HG03442 (cell line): ENCODE measurements around the gene CHSY1.
A peak's percentile ranks its signal among the peaks of the same experiment; 100 is the strongest.

Experiments used
- ATAC-seq: cut with Tn5 transposase; IDR thresholded peaks from one replicate; pipeline ENCODE4 v1.9.1; 2021; ENCODE audit warnings: mild to moderate bottlenecking, moderate library complexity; ENCODE audit not compliant: unreplicated experiment

Gene CHSY1

DNA sequence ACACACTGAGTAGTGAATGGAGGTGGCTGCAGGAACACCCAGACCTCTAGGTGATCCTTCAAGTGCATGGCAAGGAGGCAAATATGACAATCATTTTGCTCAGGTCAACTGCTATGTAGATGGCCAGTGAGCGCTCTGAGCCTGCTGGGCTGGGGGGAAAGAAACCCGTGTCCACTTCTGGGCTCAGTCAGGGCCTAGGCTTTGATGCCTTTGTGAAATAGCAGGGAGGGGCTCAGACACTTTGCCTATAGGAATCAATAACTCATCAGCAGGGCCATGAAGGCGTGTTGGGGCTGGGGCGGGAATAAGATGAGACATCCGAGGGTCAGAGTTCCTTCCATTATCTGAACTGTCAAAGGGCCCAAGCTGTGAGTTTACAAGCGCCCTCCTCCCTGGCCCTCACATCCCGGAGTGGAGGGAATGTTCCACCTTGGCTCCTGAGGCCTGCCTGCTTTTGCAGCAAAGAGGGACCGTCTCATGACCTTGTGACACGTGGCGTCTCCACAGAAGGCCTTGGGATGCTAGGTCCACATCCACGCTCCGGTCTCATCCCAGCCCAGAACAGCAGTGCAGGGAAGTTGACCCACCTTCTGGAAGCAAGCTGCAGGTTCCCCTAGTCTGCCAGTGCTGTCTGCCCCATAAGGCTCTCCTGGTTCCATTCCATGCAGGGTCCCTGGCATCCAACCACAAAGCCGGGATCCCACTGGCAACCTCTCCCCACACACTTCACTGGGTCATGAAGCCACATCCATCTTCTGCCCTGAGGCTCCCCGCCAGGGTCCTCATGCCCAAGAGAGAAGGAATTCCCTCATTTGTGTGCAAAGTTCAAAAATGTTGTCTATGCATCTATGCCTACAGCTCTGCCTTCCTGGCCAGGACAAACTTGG, 78.4 kb downstream of the CHSY1 start:
- no peak for ATAC-seq

DNA sequence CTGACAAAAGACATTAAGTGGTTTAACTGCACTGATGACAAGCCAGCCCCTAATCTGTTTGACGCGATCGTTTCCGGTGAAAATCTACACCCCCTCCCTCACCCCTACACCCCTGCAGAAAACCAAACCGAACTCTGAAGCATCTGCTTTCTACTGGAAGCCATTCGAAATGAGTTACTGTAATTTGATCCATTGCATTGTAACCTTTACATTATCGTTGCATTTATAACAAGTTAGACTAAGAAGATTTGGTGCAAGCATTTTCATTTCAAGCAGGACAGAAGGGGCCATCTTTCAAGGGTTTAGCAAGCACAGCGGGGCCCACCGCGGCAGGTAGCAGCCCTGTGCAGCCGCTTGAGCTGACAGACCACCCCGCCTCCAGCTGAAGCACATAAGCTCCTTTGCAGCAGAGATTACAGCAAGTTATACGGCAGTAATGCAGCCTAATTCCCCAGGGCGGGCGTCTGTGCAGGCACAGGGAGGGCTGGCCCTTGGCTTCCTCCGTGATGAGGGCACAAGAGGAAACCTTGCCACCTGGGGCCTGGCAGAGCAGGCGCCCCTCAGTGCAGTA, 79.3 kb downstream of the CHSY1 start:
- ATAC-seq: no peak

DNA sequence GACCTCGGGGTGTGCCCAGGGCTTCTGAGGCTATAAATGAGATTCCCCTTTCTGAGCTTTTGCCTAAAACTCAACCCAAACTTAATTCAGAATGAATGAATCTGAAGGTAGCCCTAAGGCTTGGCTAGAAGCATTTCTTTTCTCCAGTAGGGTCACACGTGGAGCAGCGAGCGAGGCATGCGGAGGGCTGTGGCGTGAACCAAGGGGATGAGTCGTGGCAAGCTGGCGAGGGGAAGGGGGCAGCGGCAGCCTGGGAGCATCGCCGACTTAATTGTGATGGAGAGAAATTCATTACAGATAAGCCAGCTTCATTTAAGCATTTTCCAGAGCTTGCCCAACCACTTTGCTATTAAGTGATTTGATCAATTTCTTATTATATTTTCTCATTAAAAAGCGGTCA, 79.9 kb downstream of the CHSY1 start:
- no peak for ATAC-seq

DNA sequence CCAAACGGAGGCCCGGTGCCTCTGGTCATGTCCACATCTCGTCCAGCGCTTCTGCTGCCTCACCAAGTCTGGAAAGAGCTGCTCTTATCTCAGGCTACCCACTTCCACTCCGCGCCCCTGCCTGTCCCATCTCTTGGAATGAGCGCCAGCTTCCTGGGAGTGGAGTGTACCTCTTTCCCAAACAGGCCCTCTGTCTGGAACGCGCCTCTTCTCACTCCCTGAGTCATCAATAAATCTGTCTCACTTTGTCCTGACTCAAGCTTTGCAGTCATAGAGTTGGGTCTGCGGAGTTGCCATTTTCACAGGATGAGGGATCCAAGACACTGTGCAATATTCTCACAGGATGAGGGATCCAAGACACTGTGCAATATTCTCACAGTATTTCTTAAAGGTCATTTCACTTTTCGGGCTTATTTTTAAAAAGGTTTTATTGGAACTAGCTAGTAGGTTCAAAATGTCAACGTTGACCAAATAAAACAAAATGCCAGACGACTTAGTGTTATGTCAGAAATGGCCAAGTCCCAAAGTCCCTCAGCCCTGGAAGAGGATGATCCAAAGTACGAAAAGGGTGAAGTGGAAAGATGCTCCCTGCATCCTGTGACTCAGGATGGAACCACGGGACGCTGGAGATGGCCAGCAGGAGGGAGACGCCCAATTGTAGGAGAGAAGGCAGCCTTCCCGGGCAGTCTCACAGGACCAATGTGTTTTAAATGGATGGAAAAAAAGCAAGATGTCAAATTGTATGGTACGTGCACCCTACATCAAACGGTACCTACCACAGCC, 81.1 kb downstream of the CHSY1 start:
- no peak for ATAC-seq

DNA sequence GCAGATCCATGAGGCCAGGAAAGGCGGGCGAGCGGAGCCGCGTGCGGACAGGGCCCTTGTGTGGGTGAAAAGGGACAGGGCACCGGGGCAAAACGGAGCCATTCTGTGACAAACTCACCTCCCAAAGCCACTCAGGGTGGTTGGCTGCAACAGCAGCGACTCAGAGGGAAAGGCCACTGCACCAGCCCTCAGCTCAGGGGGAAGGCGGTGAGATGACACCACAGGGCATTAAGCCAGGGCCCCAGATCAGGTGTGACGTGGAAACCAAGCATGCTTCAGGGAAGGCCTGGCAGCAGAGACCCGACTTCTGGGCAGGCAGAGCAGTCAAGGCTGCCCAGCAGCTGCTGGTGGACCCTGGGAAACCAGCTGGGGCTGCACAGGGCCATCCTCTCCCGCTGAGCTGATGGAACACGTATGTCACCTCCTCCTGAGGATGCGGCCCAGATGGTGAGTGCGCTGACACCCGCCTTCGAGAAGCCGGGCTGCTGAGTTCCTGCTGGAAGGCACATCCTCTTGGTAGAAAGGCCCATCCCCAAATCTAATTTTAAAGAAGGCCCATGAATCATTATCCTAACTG, 82.3 kb downstream of the CHSY1 start:
- ATAC-seq: no peak

DNA sequence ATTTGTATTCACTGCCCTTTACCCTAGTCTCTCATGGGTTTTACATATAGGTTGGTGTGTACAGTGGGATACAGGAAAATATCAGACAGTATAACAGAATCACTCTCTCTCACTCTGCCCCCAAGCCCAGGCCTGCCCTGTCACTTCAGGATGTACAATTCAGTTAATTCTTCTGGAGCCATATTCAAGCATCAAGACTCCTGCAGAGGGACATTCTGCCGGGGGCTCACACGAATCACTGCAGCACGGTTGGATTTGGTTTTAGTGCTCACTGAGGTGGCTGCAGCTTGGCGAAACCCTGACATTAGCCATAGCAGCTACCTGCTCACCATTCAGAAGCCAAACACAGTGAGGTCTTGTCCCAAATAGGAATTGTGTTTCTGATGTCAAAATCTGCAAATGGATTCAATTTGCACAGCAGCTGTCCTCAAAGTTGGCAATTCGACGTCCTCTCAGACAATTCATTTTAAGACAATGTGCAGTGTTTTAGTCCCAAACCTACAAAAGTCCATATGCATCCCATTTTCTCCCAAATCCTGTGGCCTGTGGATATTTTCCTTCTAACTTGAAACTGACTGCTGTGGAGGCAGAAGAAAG, 82.9 kb downstream of the CHSY1 start:
- ATAC-seq: no peak

DNA sequence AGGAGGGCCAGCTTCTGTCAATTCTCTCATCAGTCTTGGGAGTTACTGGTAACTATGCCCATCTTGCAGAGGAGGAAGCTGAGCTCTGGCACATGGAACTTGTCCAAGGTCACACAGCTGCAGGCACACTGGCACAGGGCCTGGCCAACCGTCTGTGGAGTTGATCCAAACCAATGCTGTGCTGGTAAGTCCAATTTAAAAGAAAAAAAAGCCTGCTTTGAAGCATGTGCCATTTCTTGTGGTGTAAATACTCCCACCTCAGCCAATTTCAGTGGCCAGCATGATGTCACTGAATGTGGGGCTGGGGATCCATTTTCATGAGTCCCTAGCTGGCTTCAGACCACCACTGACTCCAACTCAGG, 83.4 kb downstream of the CHSY1 start:
- ATAC-seq: peak; percentile 10

DNA sequence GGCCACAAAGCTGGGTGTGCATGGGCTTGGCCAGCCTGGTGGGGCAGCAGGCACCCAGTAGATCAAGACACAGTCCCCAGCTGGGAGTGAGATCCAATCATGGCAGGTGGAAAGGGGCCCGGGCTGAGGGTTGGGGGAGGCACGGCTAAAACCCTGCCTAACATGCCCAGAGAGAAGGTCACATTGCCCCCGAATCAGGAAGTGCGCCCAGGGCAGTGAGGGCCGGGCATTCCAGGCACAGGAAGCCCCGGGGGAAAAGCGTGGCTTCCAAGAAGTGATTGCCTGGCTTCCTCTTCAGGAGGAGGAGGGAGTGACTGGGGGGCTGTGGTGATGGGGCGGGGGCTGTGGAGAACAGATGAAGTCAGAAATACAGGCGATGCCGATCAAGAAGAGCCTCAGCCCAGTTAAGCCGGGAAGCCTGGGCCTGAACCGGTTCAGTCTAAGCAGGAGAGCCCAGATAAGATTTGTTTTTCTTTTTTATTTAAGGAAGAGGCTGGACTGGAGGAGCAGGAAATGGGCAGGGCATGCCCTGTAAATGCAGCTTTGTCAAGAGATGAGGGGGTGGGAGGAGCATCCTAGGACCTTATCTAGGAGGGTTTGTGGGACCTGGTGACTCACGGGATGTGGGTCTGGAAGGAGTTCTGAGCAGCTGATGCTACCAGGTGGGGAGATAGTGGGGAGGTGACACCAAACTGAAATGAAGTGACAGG, 83.9 kb downstream of the CHSY1 start:
- ATAC-seq: peak; percentile 63

DNA sequence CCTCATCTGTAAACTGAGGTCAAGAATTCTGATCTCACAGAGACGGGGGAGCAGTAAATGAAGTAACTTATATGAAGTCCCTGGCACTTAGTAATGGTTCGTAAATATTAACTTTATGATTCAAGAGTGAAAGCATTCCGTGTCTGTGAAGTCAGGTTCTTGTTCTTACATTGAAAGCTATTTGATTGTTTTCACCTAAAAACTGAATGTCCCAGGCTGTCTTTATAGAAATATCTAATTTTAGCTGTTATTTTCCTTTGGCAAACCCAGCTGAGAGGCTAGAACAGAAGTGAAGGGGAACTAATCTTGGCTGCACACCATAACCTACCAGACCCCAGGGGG, 84.5 kb downstream of the CHSY1 start:
- ATAC-seq: peak; percentile 10

DNA sequence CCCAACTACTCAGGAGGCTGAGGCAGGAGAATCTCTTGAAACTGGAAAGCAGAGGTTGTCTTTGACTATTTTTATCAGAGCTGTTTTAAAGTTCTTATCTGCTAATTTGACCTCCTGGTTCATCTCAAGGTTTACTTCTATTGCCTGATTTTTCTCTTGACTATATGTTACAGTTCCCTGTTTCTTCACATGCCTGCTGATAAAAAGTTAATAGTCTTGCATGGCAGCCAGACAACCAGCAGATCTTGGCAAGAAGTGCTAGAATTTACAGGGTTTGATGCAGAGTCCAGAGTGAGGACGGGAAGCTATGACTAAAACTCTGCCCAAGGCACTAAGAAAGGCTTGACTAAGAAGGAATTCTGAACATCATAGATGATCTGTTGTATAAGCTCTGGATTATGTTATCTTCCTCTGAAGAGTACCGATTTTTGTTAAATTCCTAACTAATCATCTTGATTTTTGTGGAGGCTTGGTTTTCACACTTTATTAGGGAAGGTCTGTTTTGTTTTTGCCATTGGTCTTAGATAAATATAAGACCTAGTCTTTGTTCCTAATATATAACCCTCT, 85.9 kb downstream of the CHSY1 start:
- ATAC-seq: no peak

DNA sequence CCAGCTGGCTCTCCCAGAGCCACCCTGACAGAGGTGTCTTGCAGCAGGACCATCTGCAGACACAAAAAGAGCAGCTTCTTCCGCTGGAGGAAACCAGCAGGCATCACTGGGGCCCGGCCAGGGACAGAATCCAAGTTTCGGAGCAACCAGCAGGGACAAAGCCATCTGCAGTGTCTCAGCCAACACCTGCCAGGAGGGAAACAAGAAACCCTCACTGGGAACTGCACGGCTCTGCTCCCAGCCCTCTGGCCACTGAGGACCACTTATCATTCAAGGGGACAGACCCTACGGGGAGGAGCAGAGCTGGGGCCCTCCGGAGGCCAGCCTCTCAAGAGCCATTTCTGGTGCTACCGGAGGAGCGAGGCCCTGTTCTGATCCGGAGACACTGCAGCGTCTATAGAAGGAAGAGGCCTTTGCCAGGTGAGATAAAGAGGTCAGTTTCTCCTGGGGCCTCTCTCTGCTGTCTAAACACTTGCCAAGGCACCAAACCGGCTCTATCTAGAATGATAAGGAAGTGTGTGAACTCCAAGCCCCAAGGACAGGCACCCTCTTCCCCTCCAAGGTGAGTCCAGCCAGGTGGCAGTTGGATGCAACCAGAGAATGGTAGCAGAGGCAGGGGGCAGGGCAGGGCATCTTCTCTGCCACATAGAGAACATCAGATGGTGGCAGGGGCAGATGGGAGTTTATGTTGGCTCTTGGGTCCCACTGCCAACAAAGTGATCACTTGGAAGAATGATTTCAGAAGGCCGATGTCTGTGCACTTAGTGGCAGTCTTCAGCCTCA, 89.0 kb downstream of the CHSY1 start:
- ATAC-seq: no peak

DNA sequence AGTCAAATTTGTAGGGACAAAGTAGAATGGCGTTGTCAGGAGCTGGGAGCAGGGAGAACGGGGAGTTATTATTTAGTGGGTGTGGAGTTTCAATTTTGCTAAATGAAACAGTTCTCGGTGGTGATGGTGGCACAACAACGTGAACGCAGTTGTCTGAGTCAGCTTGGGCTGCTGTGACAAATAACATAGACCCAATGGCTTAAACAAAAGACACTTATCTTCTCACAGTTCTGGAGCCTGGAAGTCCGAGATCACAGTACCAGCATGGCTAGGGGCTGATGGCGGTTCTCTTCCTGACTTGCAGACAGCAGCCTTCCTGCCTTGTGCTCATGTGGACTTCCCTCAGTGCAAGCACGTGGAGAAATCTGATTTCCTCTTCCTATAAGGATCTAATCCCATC, 90.2 kb downstream of the CHSY1 start:
- ATAC-seq: no peak

DNA sequence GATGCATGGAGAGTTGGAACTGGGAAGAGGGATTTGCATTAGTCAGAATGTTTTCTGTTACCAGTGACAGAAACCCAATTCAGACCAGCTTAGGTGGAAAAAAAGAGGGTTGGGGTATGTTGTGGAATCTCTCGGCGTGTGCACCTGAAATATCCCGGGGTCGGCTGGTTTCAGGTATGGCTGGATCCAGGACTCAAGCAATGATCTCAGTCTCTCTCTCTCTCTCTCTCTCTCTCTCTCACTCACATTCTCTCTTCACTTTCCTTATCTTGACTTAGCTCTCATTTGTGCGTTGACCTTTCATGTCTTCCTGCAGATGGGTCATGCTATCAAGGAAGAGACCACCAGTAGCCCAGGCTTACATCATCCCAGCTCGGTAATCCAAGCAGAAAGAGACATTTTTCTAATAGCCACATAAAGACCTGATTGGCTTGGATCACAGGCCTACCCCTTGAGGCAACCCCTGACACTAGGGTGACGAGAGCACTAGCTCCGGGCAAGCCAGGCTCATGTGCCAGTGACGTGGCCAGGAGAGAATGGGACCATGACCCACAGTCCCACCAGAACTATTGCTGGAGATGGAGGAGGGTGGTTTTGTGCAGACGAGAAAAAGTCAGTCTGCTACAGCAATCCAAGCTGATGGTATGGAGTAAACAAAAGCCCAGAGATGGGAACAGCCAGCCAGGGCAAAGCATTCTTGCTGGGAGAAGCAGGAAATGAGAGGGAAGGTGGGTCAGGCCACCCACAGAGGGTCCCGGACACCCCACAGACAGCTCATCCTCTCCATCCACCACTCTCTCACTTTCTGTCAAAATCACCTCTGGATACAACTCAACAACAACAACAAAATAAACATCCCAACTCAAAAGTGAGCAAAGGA, 91.7 kb downstream of the CHSY1 start:
- ATAC-seq: no peak

DNA sequence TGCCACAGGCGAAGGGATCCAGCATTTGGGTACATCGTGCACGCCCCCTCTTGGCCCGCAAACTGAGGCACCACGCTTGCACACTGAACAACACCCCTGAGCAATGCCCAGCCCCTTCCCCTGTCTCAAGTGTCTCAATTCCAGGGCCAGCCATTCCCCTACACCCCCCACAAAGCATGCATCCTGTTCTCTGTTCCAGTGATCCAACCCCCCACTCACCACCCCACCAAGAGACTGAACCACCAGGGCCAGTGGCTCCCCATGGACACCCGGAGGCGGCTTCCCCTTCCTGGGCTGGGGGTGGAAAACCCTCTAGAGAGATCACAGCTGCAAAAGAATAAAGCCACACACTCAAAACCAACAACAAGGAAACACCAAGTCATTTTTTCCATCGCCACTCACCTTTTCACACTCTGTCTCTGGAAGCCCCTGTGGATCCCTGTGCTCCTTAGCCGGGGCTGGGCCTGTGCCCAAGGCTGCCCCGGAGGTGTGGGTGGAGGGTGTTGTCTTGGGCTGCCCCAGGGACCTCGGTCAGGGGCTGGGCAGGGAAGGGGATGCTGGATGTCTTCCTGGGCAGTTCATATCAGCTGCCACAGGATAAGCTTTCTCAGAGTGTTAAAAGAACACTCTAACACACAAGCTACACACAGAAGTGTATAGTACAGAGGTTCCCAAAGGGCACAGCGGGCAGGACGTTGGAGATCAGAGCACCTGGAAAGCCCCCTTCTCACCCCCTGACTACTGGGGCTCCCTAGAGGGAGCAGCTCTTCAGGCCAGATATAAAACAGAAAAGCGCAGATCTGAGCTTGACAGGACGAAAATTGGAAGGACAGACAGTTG, 92.5 kb downstream of the CHSY1 start:
- no peak for ATAC-seq

DNA sequence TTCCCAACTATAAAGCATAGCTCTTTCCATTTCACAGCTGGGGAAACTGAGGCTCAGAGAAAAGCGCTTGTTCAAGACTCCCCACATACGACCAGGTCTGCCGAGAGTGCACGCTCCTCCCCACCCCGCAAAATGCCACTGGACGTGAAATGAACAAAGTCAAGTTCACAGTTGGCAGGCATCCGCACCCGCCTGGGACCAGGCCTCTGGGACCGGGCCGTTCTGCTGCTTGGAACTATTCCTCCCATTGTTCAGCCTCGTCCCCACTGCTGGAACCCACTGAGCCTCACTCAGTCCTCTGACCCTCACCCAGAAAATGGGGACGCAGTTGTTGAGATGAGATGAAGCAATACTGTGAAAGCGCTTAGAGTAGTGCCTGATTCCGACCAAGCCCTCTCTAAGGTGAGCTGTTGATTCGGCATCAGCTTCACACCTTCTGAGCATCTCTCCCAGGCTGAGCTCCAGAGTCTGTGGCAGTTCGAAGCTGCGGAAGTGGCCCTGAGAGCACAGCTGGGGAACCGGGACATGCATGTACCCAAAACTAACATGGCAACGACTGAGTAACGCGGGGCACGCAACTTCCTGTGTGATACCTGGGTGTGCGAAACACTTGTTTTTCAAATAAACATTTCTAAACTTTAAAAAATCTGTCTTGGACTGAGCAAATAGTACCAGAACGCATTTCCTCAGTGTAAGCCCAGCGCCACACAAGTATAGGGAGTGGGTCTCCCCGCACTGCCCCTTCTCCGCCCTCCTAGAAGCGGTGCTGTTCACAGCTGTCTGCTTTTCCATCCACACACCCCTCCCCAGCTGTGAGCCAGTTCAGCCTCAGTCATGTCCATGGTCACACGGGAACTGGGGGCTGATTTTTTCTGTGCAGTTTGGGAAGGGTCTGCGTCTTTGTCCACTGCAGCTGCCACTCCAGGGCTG, 93.4 kb downstream of the CHSY1 start:
- no peak for ATAC-seq

DNA sequence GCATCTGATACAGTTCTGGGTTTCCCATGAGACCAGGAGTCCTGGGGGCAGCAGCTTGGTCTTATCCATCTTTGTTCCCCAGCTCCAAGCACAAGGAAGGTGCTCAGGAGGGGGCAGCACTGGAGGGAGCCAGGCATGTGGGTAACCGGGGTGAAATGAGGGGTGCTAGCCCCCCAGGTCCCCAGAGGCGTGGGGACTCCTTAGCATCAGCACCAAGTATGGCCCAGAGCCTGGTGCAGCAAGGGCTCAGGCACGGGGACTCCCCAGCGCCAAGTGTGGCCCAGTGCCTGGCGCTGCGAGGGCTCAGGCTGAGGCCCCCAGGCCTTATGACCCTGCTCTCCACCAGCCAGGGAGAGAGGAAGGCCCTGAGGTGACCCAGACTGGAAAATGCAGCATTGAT, 94.1 kb downstream of the CHSY1 start:
- ATAC-seq: no peak
